HCT116 (cell line): ENCODE measurements around the gene FOXP2. TPM values are rescaled to one million over a fixed set of nuclear protein-coding genes. Genes with fewer than 3 reads are reported as not detected.

Source experiments
- ATAC-seq: fragments of 200-7000 bp; cut with Tn5 transposase; 2 replicates; pipeline ENCODE4 v1.9.1; 2020; ENCODE audit warnings: mild to moderate bottlenecking, moderate library complexity
- BruUV-seq: library from RNA; stranded (reverse); fragments of 400-500 nt; replicated peaks from 2 replicates; lab custom pipeline; 2021; lab: Mats Ljungman, UMichigan
- CTCF ChIA-PET: fragments of 300-600 bp; sonication (Branson Sonifier 250); formaldehyde crosslinking; loops from one replicate; lab custom pipeline; 2021; ENCODE audit warnings: antibody characterized with exemption; lab: Charles Lee
- POLR2A ChIA-PET: fragments of 300-600, 350-600 bp; sonication (Branson Sonifier 250); formaldehyde crosslinking; loops from one replicate; lab custom pipeline; 2021; ENCODE audit warnings: antibody characterized with exemption; lab: Charles Lee
- RAD21 ChIA-PET, 2 experiments: fragments of 300-600 bp; sonication (Branson Sonifier 250); formaldehyde crosslinking; loops; one replicate each; lab custom pipeline; 2023; ENCODE audit warnings: low total read pairs in 2 of 2; ENCODE audit not compliant: uncharacterized antibody in 2 of 2, unreplicated experiment in 2 of 2, low non-redundant PET in 1 of 2; lab: Charles Lee
- DNase-seq: peaks from one replicate; pipeline ENCODE4 v3.0.0-alpha.2; 2010; ENCODE audit warnings: low read depth, low spot score
- H2AFZ ChIP-seq: fragments of 200-600 bp; shearing (Covaris generic), sonication (generic); 2 replicates; pipeline ENCODE4 v1.6.1; 2017; ENCODE audit warnings: low read depth, mixed run types, mixed read lengths, antibody characterized with exemption, low read length; ENCODE audit not compliant: poor library complexity, severe bottlenecking
- H3K27ac ChIP-seq: 2 replicates; pipeline ENCODE4 v1.5.1; 2012; ENCODE audit warnings: low read depth, low read length
- H3K27me3 ChIP-seq: fragments of 200-600 bp; sonication (generic); 2 replicates; pipeline ENCODE4 v1.6.1; 2016; ENCODE audit warnings: mixed run types, low read length, mixed read lengths; ENCODE audit not compliant: insufficient read depth
- H3K36me3 ChIP-seq, 2 experiments: fragments of 200-500 bp in 1 of 2; fragments of 200-600 bp in 1 of 2; sonication (Bioruptor generic) in 1 of 2; sonication (generic) in 1 of 2; 2 replicates each; pipeline versions ENCODE4 v1.5.1 to v1.6.1; 2014 to 2016; ENCODE audit warnings: low read length in 2 of 2, inconsistent platforms in 1 of 2, mixed read lengths in 1 of 2, mixed run types in 1 of 2; ENCODE audit not compliant: insufficient read depth in 2 of 2, control insufficient read depth in 1 of 2
- H3K4me1 ChIP-seq, 2 experiments: fragments of 200-600 bp in 1 of 2; sonication (generic) in 1 of 2; 2 replicates each; pipeline versions ENCODE4 v1.5.1 to v1.6.1; 2012 to 2017; ENCODE audit warnings: low read length in 2 of 2, inconsistent platforms in 1 of 2, mild to moderate bottlenecking in 1 of 2, mixed read lengths in 1 of 2, mixed run types in 1 of 2, moderate library complexity in 1 of 2; ENCODE audit not compliant: insufficient read depth in 2 of 2, control insufficient read depth in 1 of 2
- H3K4me2 ChIP-seq: fragments of 200-600 bp; sonication (generic); 2 replicates; pipeline ENCODE4 v1.6.1; 2017; ENCODE audit warnings: mixed run types, low read length, mixed read lengths
- H3K4me3 ChIP-seq, 2 experiments: fragments of 200-600 bp in 1 of 2; sonication (generic) in 1 of 2; replicated peaks in 1 of 2; 2 replicates each; pipeline ENCODE4 v1.5.1; 2011 to 2016; ENCODE audit warnings: low read length in 2 of 2, control low read depth in 1 of 2, low read depth in 1 of 2, mild to moderate bottlenecking in 1 of 2, mixed read lengths in 1 of 2, mixed run types in 1 of 2
- H3K79me2 ChIP-seq: fragments of 200-600 bp; sonication (generic); 2 replicates; pipeline ENCODE4 v1.6.1; 2017; ENCODE audit warnings: mild to moderate bottlenecking, mixed run types, low read length, moderate library complexity, mixed read lengths; ENCODE audit not compliant: insufficient read depth
- H3K9ac ChIP-seq: fragments of 200-600 bp; sonication (generic); 2 replicates; pipeline ENCODE4 v1.6.1; 2016; ENCODE audit warnings: low read length, mixed read lengths
- H3K9me2 ChIP-seq: fragments of 200-600 bp; sonication (generic), shearing (Covaris generic); 2 replicates; pipeline ENCODE4 v1.6.1; 2017; ENCODE audit warnings: mixed run types, mild to moderate bottlenecking, moderate library complexity; ENCODE audit not compliant: insufficient read depth
- H3K9me3 ChIP-seq, 2 experiments: fragments of 200-500 bp in 1 of 2; fragments of 200-600 bp in 1 of 2; sonication (Bioruptor generic) in 1 of 2; sonication (generic) in 1 of 2; 2 replicates each; pipeline ENCODE4 v1.6.1; 2014 to 2017; ENCODE audit warnings: low read length in 2 of 2, mixed read lengths in 2 of 2, inconsistent platforms in 1 of 2, low read depth in 1 of 2, mild to moderate bottlenecking in 1 of 2, mixed run types in 1 of 2, moderate library complexity in 1 of 2; ENCODE audit not compliant: control insufficient read depth in 1 of 2, insufficient read depth in 1 of 2
- H4K20me1 ChIP-seq: fragments of 200-600 bp; sonication (generic), shearing (Covaris generic); 2 replicates; pipeline ENCODE4 v1.6.1; 2017; ENCODE audit warnings: mixed run types, mild to moderate bottlenecking, moderate library complexity; ENCODE audit not compliant: insufficient read depth
- CBX3 ChIP-seq: IDR thresholded peaks from 2 replicates; pipeline ENCODE4 v1.6.1; 2012; ENCODE audit warnings: low read depth
- CEBPB ChIP-seq: IDR thresholded peaks from 2 replicates; pipeline ENCODE4 v1.6.1; 2012; ENCODE audit warnings: low read depth
- ELF1 ChIP-seq: IDR thresholded peaks from 2 replicates; pipeline ENCODE4 v1.6.1; 2012; ENCODE audit warnings: low read depth, borderline replicate concordance
- EZH2 ChIP-seq: fragments of 200-600 bp; sonication (generic); IDR thresholded peaks from 2 replicates; pipeline ENCODE4 v1.6.1; 2017; ENCODE audit warnings: antibody characterized with exemption, mixed run types
- EZH2phosphoT487 ChIP-seq: fragments of 200-600 bp; IDR thresholded peaks from 2 replicates; pipeline ENCODE4 v1.6.1; 2018; ENCODE audit warnings: antibody characterized with exemption, borderline replicate concordance
- FOSL1 ChIP-seq: IDR thresholded peaks from 2 replicates; pipeline ENCODE4 v1.6.1; 2012; ENCODE audit warnings: low read depth
- POLR2A ChIP-seq: IDR thresholded peaks from 2 replicates; pipeline ENCODE4 v1.7.0; 2011; ENCODE audit warnings: borderline replicate concordance; ENCODE audit not compliant: insufficient read depth, insufficient read length; ENCODE audit errors: extremely low read depth
- POLR2AphosphoS5 ChIP-seq: IDR thresholded peaks from 2 replicates; pipeline ENCODE4 v1.6.1; 2011; ENCODE audit warnings: mild to moderate bottlenecking, low read depth, low read length, moderate library complexity
- RAD21 ChIP-seq: IDR thresholded peaks from 2 replicates; pipeline ENCODE4 v1.6.1; 2012; ENCODE audit warnings: low read depth, mild to moderate bottlenecking
- REST ChIP-seq: IDR thresholded peaks from 2 replicates; pipeline ENCODE4 v1.6.1; 2012; ENCODE audit warnings: low read depth
- TCF7L2 ChIP-seq: IDR thresholded peaks from 2 replicates; pipeline ENCODE4 v1.7.0; 2011; ENCODE audit warnings: borderline replicate concordance, inconsistent platforms; ENCODE audit not compliant: insufficient read depth, insufficient read length; ENCODE audit errors: extremely low read depth
- YY1 ChIP-seq: IDR thresholded peaks from 2 replicates; pipeline ENCODE4 v1.6.1; 2011; ENCODE audit warnings: low read length, low read depth, moderate library complexity, mild to moderate bottlenecking; ENCODE audit not compliant: insufficient replicate concordance; ENCODE audit errors: extremely low read depth
- ZFX ChIP-seq: fragments of 450-650 bp; IDR thresholded peaks from 2 replicates; pipeline ENCODE4 v1.6.1; 2017
- intact Hi-C: fragments of 100-400 bp; cut with micrococcal nuclease; formaldehyde crosslinking; loops from 2 replicates; pipeline ENCODE4 v1.10.0; 2022
- total RNA-seq: library from RNA; stranded (reverse); gene quantifications from one replicate; pipeline ENCODE4 v1.2.1, GENCODE V29; 2021; ENCODE audit not compliant: unreplicated experiment

Gene FOXP2
- total RNA-seq, 1 experiment from 2014 or later = 2.5 TPM

GRCh38 chr7:114623146-114623545 is 208.5 kb downstream of the FOXP2 start:
- no peak overlapping the region for H3K4me2 ChIP-seq
- intact Hi-C loops = no loop called here
- H4K20me1 ChIP-seq = no peaks in the 10 kb centered on the region
- no peaks in the 10 kb centered on the region for H3K27me3 ChIP-seq
- DNase-seq (no peak), ATAC-seq (no peak)
- H3K36me3 ChIP-seq = no peaks in the 10 kb centered on the region
- H3K4me3 ChIP-seq = no peak overlapping the region
- H3K9me2 ChIP-seq = no peaks in the 10 kb centered on the region
- no peak overlapping the region for H2AFZ ChIP-seq
- RAD21 ChIA-PET = no interaction called here
- TF ChIP-seq TCF7L2 (no peak), YY1 (no peak), POLR2AphosphoS5 (no peak), ZFX (no peak), CEBPB (no peak), EZH2phosphoT487 (no peak), POLR2A (no peak), FOSL1 (no peak)
- CTCF ChIA-PET = no interaction called here
- no peak overlapping the region for H3K27ac ChIP-seq
- no TSS peak for BruUV-seq
- no peaks in the 10 kb centered on the region for H3K9me3 ChIP-seq
- H3K4me1 ChIP-seq = no peaks in the 10 kb centered on the region
- no peak overlapping the region for H3K9ac ChIP-seq
- POLR2A ChIA-PET = no interaction called here
- no peaks in the 10 kb centered on the region for H3K79me2 ChIP-seq

- H3K36me3 ChIP-seq = no peaks in the 10 kb centered on the region
- no peak overlapping the region for H2AFZ ChIP-seq
- no peak for ATAC-seq
- no peak overlapping the region for H3K4me3 ChIP-seq
- no peak overlapping the region for H3K27ac ChIP-seq
- intact Hi-C loops = no loop called here
- no peak overlapping the region for H3K4me2 ChIP-seq
- H3K9ac ChIP-seq = no peak overlapping the region
- TF ChIP-seq ELF1 (no peak), REST (no peak), TCF7L2 (no peak), CBX3 (no peak), FOSL1 (no peak), EZH2 (no peak), CEBPB (no peak), YY1 (no peak), RAD21 (no peak)
- no peaks in the 10 kb centered on the region for H3K9me3 ChIP-seq
- BruUV-seq = no TSS peak
- RAD21 ChIA-PET = no interaction called here
- no peaks in the 10 kb centered on the region for H3K4me1 ChIP-seq
- CTCF ChIA-PET = no interaction called here
- POLR2A ChIA-PET = no interaction called here
- H3K27me3 ChIP-seq = no peaks in the 10 kb centered on the region
- no peaks in the 10 kb centered on the region for H3K9me2 ChIP-seq
- no peak for DNase-seq
- no peaks in the 10 kb centered on the region for H4K20me1 ChIP-seq
- no peaks in the 10 kb centered on the region for H3K79me2 ChIP-seq
Measured at GRCh38 chr7:114627231-114627630, 212.6 kb downstream of the FOXP2 start.
